NCI-H1436 treated with DMSO at 0.1 percent for 48 hours (cell line): Measurements from ENCODE around the gene RBSN.
"Not testable (repeated sequence)": the region's sequence is repeated elsewhere in the genome, so short reads cannot be mapped to it uniquely, and the experiment has no call there.

Source experiments
- DNase-seq: peaks from one replicate; lab custom pipeline; 2025; lab: John Stamatoyannopoulos, UW

Gene RBSN

DNA sequence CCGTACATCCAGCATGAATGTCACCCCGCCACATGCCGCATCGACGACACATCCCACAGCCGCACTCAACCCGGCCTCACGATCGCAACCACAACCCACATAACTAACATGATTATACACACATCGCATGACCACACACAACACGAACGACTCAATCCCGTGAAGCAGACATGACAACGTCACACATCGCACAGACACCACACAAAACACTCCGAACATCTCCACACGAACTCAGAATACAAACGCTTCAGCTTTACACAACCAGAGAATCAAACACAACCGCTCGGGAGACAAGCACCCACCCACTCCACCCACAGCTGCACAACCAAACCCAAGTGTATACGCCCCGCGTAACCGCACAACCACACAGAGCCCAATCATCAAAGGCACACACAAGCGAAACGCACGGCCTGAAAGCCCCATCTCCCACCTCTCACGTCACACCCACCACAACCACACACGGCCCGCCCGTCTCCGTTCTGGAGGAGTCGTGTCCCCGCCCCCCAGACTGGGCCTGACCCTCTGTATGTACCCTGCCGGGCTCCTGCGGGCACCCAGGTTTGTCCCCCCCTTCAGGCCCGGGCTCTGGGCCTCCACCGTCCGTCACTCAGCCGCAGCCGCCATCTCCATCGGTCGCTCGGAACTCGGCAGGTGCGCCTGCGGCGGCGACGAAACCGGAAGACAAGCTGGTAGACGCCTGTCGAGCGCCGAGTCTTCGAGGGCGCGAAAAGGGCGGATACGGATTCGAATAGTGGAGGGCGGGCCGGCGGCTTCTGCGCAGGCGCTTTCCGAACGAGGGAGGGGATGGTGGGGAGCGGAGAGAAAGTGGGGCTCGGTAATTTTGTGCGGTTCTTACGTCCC lies at the start of gene RBSN:
Gene RBSN (minus strand): TSS at position 646 of the 861 bp plus-strand sequence. CDS start 3,028 bp downstream, outside the sequence.
- peak; percentile 8 for DNase-seq

DNA sequence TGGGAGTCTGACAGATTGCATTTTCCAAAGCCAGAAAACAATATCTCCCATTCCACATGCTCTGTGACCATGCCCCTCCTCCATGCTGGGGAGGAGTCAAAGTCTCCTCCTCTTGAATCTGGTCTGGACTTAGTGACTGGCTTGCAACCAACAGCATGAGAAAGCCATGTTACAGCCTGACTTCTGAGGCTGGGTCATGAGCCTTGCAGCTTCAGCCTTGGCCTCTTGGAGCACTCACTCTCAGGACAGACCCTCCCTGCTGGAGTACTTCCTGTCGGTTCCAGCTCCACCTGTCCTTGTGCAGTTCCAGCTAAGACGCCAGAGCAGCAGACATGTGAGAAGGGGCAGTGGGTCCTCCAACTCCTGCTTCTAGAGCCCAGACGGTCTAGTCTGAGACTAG lies 49.7 kb upstream of the RBSN start:
- DNase-seq: no peak

DNA sequence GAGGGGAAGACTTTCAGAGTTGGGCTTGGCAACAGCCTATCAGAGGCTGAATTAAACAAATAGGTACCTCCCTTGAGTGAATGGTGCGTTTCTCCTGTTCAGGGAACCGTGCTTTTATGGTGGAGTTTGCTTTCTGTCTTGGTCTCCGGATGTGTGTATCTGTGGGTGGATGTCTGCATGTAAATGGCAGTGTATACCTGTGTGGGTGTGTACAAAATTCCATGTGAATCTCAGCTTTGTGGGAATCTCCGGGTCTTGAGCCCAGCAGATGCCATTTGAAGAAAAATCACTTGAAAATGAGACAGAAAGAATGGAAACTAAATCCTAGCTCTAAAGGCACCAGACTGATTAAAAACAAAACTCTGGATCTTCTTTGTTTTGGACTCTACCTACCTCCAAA lies 37.9 kb upstream of the RBSN start:
- not testable (repeated sequence) for DNase-seq

DNA sequence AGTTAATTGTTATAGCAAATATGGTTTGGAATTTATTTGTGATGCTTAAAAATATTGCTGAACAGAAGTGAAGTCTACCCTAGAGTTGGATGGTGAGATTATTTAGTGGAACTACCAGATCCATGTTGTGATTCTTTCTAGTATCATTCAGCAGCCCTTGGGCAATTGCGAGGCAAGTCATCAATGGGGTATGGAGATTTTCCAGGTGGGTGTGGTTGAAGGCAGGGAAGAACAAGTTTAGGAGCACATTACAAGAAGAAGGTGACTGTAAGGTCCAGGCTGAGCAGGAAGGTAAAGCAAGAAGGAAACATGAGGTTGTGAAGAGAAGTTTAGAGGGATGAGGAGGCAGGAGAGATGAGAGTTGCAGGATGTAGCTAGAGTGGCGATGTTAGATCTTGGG lies 36.0 kb upstream of the RBSN start:
- DNase-seq: not testable (repeated sequence)

DNA sequence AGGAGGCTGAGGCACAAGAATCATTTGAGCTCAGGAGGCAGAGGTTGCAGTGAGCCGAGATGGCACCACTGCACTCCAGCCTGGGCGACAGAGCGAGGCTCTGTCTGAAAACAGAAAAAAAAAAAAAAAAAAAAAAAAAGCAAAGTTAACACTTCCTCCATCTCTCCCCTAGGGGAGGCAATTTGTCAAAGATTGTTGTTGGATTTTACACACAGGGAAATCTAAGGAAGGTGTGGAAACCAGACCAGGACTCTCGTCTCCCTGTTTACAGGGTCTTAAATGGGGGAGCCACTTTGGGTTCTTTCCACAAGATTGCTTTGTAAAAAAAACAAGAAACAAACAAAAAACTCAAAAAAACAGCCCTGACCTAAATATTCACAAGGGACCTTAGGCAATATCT lies 29.5 kb upstream of the RBSN start:
- not testable (repeated sequence) for DNase-seq

DNA sequence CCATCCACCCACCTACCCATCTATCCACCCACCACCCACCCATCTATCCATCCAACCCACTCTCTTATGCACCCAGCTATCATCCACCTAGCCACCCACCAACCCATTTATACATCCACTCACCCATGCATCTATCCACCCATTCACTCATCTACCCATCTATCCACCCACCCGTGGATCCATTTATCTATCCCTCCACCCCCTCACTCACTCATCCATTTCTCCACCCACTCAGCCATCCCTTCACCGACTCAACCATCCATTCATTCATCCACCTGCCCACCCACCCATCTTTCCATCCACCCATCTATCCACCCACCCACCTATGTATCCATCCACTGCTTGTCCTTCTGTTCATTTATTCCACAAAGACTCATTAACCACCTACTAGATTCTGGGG lies 28.0 kb upstream of the RBSN start:
- DNase-seq: not testable (repeated sequence)

DNA sequence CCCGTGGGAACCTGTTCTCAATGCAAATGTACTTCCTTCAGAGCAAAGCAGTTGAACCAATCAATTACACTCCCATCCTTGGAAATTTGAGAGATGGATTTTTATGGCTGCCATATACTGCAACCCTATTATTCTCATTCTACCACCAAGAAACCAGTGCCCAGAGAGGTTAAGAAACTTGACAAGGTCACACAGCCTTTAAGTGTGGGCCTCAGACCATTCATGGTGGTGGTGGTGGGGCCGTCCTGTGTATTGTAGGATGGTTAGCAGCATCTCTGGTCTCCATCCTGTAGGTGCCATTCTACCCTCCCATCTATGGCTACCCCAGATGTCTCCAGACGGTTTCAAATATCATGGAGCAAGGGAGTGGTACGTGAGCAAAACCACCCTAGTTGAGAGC lies 23.4 kb upstream of the RBSN start:
- no peak for DNase-seq

DNA sequence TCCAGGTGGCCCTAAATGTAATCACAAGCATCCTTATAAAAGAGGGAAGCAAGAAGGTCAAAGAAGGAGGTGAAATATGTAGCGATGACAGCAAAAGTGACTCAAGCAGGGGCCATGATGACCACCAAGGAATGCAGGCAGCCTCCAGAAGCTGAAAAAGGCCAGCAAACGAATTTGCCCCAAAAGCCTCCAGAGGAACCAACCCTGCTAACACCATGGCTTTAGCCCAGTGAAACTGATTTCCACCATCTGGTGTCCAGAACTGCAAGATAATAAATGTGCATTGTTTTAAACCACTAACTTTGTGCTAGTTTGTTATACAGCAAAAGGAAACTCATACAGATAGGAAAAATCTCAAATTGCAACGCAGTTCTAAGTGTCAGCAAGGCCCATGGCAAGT lies 23.0 kb upstream of the RBSN start:
- DNase-seq: no peak

DNA sequence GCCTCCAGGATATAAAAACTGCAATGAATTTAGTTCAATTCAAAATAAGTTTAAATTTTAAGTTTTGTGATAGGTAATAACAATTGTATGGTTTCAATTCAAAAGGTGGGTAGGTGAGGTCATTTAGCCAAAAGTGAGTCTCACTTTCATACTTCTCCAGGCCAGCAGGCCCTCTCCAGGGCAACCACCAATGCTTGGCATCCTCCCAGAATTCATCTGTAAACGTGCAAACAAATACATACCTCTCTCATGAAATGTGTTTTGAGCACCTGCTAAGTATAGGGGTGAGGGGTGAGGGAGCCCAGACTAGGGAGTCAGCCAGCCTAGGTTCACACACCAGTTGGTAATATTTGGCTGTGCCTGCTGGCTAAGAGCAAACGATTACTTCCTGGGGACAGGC lies 22.0 kb upstream of the RBSN start:
- DNase-seq: no peak

DNA sequence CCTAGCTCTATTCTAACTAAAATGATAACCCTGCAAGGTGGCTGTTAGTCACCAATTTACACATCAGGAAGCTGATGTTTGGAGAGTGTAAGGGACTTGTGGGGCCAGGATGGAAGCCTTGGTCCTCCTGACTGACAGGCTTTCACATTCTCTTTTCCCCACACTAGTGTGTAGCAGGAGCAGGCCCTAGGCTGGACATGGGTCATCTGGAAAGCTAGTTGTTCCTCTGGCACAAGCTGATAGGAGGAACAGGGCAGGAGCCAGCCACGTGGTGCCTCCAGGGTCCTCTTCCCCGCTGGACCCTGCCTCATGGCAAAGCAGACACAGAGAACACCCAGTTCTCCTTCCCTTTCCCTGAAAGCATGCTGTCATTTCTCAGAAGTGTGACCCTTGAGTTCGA lies 18.1 kb upstream of the RBSN start:
- DNase-seq: no peak

DNA sequence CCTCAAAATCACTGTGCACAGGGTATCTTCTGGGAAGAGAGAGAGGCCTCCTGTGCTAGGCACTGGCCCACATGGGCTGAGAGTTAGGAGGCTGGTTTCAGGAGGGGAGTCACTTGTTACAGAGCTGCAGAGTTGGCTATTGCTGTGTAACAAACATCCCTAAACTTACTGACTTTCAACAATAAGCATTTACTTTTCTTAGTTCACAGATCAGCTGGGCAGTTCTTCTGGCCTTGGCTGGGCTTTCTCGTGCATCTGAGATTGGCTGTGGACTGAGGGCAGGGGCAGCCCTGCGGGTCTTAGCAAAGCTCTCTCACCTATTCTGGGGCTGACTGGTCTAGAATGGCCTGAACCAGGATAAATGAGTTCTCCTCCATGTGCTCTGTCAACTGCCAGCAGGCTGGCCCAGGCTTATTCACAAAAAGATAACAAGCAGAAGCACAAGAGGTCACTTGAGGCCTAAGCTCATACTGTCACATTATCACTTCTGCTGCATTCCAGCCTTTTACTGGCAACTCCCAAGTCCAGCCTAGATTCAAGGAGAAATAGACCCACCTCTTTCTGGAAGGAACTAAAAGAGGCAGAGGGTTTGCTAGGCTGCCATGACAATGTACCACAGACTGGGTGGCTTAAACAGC lies 17.2 kb upstream of the RBSN start:
- no peak for DNase-seq

DNA sequence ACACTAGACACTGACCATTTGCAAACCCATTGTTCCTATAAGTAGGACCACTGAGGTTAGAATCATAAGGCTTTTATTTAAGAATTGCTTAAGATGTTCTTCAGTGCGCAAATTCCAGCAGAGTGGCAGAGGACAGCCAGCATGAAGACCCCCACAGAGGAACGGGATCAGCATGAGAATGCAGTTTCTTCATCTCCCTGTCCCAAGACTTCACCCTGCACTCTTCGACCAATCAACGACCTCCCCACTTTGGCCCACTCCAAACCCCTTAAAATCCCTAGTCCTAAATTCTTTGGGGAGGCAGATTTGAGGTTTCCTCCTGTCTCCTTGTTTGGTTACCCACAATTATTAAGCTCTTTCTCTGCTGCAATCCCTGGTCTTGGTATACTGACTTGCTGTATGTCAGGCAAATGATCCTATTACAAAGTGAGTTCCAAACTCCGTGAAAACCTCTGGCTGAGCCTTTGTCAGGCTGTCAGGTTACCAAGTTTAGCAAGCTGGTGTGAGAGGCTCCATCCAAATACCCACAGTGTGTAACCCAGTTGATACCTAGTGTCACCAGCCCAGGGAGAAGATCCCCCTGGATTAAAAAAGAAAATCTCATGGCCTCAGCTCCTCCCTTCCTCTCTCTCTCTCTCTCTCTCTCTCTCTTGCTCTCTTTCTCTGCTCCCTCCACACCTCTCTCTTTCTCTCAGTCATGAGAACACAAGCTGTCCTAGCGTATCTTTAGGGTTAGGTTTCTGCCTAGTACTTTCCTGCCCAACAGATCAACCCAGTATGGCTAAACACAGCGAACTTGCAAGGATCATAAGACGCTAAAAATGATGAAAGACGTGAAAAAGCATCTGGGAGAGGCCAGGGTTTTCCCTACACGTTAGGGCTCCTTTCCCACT lies 15.8 kb upstream of the RBSN start:
- no peak for DNase-seq

DNA sequence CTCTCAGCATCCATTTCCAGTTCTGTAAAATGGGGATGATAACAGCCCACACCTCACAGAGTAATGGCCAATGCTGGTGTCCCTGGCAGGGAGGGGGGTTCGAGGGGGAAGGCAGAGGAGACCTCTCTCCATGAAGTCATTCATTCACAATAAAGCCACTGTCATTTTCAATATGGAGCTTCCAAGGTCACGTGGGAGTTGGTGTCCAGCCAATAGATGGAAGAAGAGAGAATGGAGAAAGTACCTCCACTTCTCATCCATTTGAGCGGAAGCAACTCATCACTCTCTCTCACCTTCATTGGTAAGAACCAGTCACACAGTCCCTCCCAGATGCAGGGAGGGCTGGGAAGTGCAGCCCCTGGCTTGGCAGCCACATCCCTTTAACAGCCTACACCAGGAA lies 14.9 kb upstream of the RBSN start:
- no peak for DNase-seq

DNA sequence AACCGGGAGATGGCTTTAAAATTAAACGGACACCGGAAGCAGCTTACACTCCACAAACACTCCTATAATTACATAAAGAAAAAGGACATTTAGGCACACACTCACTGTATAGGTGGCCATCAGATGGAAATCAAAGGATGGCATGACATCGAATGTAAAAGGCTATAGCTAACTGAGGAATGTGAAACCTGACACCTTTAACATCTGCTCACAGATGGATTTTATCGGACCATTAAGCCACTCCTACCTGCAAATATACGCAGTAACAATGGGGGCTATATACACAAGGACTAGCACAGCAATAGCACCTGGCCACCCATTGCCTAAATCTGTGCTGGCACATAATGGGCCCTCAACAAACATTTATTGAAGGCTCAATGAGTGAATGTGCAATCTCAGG lies 14.5 kb upstream of the RBSN start:
- DNase-seq: no peak

DNA sequence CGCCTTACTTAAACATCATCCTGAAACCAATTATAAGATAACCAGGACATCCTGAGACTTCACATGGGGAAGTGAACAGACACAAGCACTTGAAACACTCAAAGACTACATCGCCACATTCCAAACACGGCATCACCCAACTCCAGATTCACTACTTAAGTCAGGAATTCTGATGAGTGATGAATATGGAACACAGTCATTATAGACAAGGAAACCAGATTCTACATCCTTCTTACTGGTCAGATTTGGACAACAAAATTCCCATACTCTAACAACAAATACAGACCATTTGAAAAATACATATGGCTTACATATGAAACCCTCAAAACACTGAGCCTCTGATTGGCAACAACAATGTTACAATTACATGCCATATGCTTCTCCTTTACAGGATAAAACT lies 13.1 kb upstream of the RBSN start:
- no peak for DNase-seq

DNA sequence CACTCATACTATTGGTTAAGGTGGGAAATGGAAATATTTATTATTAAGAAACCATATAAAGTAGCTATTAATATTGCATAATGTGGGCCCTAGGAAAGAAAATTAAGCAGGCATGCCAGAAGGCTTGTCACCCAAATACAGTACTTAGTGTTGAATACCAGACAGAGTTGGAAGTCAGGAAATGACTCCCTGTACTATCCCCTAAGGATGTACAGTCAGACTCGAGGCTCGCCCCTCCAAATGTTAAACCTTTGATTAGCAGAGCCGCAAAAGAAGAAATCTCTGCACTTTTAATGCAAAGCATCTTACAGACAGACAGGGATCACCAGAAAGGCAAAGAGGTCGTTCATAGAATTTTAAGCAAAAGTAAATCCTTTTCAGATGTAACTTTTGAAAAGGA lies 11.3 kb upstream of the RBSN start:
- DNase-seq: no peak

DNA sequence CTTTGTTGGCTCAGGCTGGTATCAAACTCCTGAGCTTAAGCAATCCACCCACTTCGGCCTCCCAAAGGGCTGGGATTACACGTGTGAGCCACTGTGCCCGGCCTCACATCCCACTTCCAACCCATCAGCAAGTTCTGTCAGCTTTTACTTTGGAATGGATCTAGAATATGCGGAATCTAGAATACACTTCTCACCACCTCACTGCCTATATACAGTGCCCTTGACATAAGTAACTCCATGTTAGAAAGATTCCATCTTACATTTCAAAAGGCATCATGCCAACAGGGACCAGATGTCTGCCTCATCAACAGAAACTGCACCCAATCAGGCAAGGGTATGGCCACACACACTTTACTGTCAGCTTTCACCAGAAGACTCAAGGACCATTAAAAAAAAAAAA lies 9.9 kb upstream of the RBSN start:
- no peak for DNase-seq

DNA sequence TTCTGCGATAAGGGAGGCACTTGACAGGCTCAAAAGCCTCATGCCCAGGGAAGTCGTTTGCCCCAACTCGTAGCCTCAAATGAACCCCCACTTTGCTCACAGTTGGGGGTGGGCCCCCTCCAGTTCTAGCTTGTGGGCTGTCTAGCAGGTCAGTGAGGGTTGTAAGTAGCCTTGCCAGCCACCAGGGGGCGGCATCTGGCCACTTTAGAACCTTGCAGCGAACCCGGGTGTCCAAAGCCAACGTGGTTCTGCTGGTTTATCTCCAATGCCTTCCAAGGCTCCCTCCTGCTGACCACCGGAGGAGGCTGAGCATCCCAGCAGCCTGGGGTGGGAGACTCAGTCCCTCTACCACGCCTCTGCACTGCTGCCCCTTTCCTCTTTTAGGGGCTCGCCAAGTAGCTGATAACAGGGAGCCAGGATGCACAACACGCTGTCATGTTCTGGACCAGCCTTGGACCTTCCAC lies 9.2 kb upstream of the RBSN start:
- DNase-seq: no peak

DNA sequence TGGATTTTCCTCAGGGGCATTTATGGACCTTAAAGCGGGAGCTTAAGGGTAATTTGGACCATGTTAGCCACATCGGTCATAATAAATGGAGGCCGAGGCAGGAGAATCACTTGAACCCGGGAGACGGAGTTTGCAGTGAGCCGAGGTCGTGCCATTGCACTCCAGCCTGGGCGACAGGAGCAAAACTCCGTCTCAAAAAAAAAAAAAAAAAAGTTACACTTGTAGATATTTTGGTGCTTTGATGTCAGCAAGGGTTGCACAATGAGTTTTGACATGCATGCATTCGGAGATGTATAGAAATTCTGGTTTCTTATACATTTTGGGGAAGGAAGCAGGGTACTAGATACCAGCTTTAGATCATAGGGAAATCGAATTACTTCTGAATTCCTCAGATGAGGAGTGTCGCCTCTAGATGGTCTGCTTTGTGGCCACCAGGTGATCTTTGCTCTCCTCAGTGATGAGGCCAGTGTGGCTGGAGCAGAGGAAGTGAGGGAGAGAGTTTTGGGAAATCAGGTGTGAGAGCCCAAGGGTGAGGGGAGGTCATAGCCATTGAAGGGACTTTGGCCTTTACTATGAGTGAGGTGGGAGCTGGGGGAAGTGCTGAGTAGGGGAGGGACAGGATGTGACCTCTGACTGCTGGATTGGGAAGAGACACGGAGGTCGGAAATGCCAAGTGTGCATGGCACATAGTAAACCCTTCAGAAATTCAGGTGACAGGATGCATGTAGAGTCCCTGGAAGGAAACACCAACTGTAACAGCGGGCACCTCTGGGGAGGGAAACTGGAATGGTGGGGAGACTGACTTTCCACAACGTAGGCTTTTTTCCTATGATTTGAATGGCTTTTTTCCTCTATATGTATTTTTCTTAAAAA lies 8.4 kb upstream of the RBSN start:
- DNase-seq: no peak

DNA sequence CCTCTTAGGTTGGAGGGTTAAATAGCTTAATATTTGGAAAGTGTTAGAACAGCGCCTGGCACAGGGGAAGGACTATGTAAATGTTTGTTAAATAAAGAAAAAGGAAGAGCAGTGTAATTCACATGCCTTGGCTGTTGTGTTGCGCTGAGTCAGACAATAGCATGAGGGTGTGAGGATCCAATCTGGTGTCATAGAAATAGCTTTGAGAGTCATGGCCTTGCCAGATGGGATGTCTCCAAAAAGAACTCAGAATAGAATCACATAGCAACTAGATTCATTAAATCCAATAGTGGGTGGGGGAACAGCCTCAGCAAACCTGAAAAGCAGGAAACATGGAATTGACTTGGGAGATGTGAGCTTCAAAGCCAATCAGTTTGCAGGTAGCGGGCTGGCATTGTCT lies 3.9 kb upstream of the RBSN start:
- no peak for DNase-seq

DNA sequence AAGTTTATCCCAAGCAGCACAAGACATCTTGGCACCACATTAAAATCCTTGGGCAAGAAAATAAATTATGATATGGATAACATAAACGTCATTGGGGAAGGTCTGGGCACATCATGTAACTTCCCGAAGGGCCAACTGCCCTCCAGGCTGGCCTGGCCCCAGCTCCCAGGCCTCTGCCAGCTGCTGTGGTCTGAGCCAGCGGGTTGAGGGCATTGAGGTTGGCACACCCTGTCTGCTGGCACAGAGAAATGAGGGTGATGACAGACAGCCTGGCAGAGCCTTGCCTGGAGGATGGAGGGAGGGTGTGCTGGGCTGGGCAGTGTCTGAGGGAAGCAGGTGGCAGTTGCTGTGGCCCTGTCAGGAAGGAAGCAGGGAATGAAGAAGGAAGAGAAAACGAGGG lies 3.3 kb upstream of the RBSN start:
- DNase-seq: no peak
